Measurements from ENCODE around the gene GRK1.

GRCh38 chr13:113784645-113785024 is 117.6 kb downstream of the GRK1 start:
- TF ChIP-seq EZH2 (IDR thresholded peaks at IDR 0.05; ENCODE audit: insufficient read depth, poor library complexity, severe bottlenecking) (no peak), EZH2phosphoT487 (IDR thresholded peaks at IDR 0.05; ENCODE audit: insufficient read depth, low read depth) (no peak)
